ENCODE measurements around the gene HIF3A.

The HIF3A gene

GRCh38 chr19:46381756-46382345 lies 85.0 kb downstream of the HIF3A start:
- no peak for DNase-seq (ENCODE audit: low read depth in 2 of 2)

- no peak for DNase-seq (ENCODE audit: low read depth in 2 of 2)
Observed at GRCh38 chr19:46383171-46383815, 86.5 kb downstream of the HIF3A start.

GRCh38 chr19:46383846-46384245 lies 87.0 kb downstream of the HIF3A start:
- DNase-seq (ENCODE audit: low read depth in 2 of 2), result no peak

GRCh38 chr19:46384396-46384795 lies 87.6 kb downstream of the HIF3A start:
- DNase-seq (ENCODE audit: low read depth in 2 of 2), result no peak

- no peak for DNase-seq (ENCODE audit: low read depth in 2 of 2)
Observed at GRCh38 chr19:46385636-46386035, 88.8 kb downstream of the HIF3A start.

GRCh38 chr19:46386151-46386550 lies 89.3 kb downstream of the HIF3A start:
- no peak for DNase-seq (ENCODE audit: low read depth in 2 of 2)

GRCh38 chr19:46386996-46387712 lies 90.3 kb downstream of the HIF3A start:
- no peak for DNase-seq (ENCODE audit: low read depth in 2 of 2)

- DNase-seq (ENCODE audit: low read depth in 2 of 2), result no peak
Observed at GRCh38 chr19:46387713-46388130, 90.9 kb downstream of the HIF3A start.

GRCh38 chr19:46388311-46389095 lies 91.7 kb downstream of the HIF3A start:
- no peak for DNase-seq (ENCODE audit: low read depth in 2 of 2)

GRCh38 chr19:46390121-46390858 lies 93.4 kb downstream of the HIF3A start:
- no peak for DNase-seq (ENCODE audit: low read depth in 2 of 2)

GRCh38 chr19:46390866-46391265 lies 94.0 kb downstream of the HIF3A start:
- DNase-seq (ENCODE audit: low read depth in 2 of 2), result no peak

GRCh38 chr19:46391296-46392251 lies 94.7 kb downstream of the HIF3A start:
- DNase-seq (ENCODE audit: low read depth in 2 of 2), result no peak

GRCh38 chr19:46392252-46392801 lies 95.5 kb downstream of the HIF3A start:
- DNase-seq (ENCODE audit: low read depth in 2 of 2), result peak; percentile 71 to 72

- no peak for DNase-seq (ENCODE audit: low read depth in 2 of 2)
Observed at GRCh38 chr19:46392837-46393236, 96.0 kb downstream of the HIF3A start.

All from fibroblast of skin of left quadriceps (primary cell).